HCT116 (cell line): ENCODE results near the gene MOV10L1. TPM values are rescaled to one million over a fixed set of nuclear protein-coding genes. Genes with fewer than 3 reads are reported as not detected.

ENCODE experiments used
- ATAC-seq: fragments of 200-7000 bp; cut with Tn5 transposase; 2 replicates; pipeline ENCODE4 v1.9.1; 2020; ENCODE audit warnings: mild to moderate bottlenecking, moderate library complexity
- BruUV-seq: library from RNA; stranded (reverse); fragments of 400-500 nt; replicated peaks from 2 replicates; lab custom pipeline; 2021; lab: Mats Ljungman, UMichigan
- CTCF ChIA-PET: fragments of 300-600 bp; sonication (Branson Sonifier 250); formaldehyde crosslinking; loops from one replicate; lab custom pipeline; 2021; ENCODE audit warnings: antibody characterized with exemption; lab: Charles Lee
- POLR2A ChIA-PET: fragments of 300-600, 350-600 bp; sonication (Branson Sonifier 250); formaldehyde crosslinking; loops from one replicate; lab custom pipeline; 2021; ENCODE audit warnings: antibody characterized with exemption; lab: Charles Lee
- RAD21 ChIA-PET, 2 experiments: fragments of 300-600 bp; sonication (Branson Sonifier 250); formaldehyde crosslinking; loops; one replicate each; lab custom pipeline; 2023; ENCODE audit warnings: low total read pairs in 2 of 2; ENCODE audit not compliant: uncharacterized antibody in 2 of 2, unreplicated experiment in 2 of 2, low non-redundant PET in 1 of 2; lab: Charles Lee
- DNase-seq: peaks from one replicate; pipeline ENCODE4 v3.0.0-alpha.2; 2010; ENCODE audit warnings: low read depth, low spot score
- H2AFZ ChIP-seq: fragments of 200-600 bp; shearing (Covaris generic), sonication (generic); 2 replicates; pipeline ENCODE4 v1.6.1; 2017; ENCODE audit warnings: low read depth, mixed run types, mixed read lengths, antibody characterized with exemption, low read length; ENCODE audit not compliant: poor library complexity, severe bottlenecking
- H3K27ac ChIP-seq: 2 replicates; pipeline ENCODE4 v1.5.1; 2012; ENCODE audit warnings: low read depth, low read length
- H3K27me3 ChIP-seq: fragments of 200-600 bp; sonication (generic); 2 replicates; pipeline ENCODE4 v1.6.1; 2016; ENCODE audit warnings: mixed run types, low read length, mixed read lengths; ENCODE audit not compliant: insufficient read depth
- H3K36me3 ChIP-seq, 2 experiments: fragments of 200-500 bp in 1 of 2; fragments of 200-600 bp in 1 of 2; sonication (Bioruptor generic) in 1 of 2; sonication (generic) in 1 of 2; 2 replicates each; pipeline versions ENCODE4 v1.5.1 to v1.6.1; 2014 to 2016; ENCODE audit warnings: low read length in 2 of 2, inconsistent platforms in 1 of 2, mixed read lengths in 1 of 2, mixed run types in 1 of 2; ENCODE audit not compliant: insufficient read depth in 2 of 2, control insufficient read depth in 1 of 2
- H3K4me1 ChIP-seq, 2 experiments: fragments of 200-600 bp in 1 of 2; sonication (generic) in 1 of 2; 2 replicates each; pipeline versions ENCODE4 v1.5.1 to v1.6.1; 2012 to 2017; ENCODE audit warnings: low read length in 2 of 2, inconsistent platforms in 1 of 2, mild to moderate bottlenecking in 1 of 2, mixed read lengths in 1 of 2, mixed run types in 1 of 2, moderate library complexity in 1 of 2; ENCODE audit not compliant: insufficient read depth in 2 of 2, control insufficient read depth in 1 of 2
- H3K4me2 ChIP-seq: fragments of 200-600 bp; sonication (generic); 2 replicates; pipeline ENCODE4 v1.6.1; 2017; ENCODE audit warnings: mixed run types, low read length, mixed read lengths
- H3K4me3 ChIP-seq, 2 experiments: fragments of 200-600 bp in 1 of 2; sonication (generic) in 1 of 2; replicated peaks in 1 of 2; 2 replicates each; pipeline ENCODE4 v1.5.1; 2011 to 2016; ENCODE audit warnings: low read length in 2 of 2, control low read depth in 1 of 2, low read depth in 1 of 2, mild to moderate bottlenecking in 1 of 2, mixed read lengths in 1 of 2, mixed run types in 1 of 2
- H3K79me2 ChIP-seq: fragments of 200-600 bp; sonication (generic); 2 replicates; pipeline ENCODE4 v1.6.1; 2017; ENCODE audit warnings: mild to moderate bottlenecking, mixed run types, low read length, moderate library complexity, mixed read lengths; ENCODE audit not compliant: insufficient read depth
- H3K9ac ChIP-seq: fragments of 200-600 bp; sonication (generic); 2 replicates; pipeline ENCODE4 v1.6.1; 2016; ENCODE audit warnings: low read length, mixed read lengths
- H3K9me2 ChIP-seq: fragments of 200-600 bp; sonication (generic), shearing (Covaris generic); 2 replicates; pipeline ENCODE4 v1.6.1; 2017; ENCODE audit warnings: mixed run types, mild to moderate bottlenecking, moderate library complexity; ENCODE audit not compliant: insufficient read depth
- H3K9me3 ChIP-seq, 2 experiments: fragments of 200-500 bp in 1 of 2; fragments of 200-600 bp in 1 of 2; sonication (Bioruptor generic) in 1 of 2; sonication (generic) in 1 of 2; 2 replicates each; pipeline ENCODE4 v1.6.1; 2014 to 2017; ENCODE audit warnings: low read length in 2 of 2, mixed read lengths in 2 of 2, inconsistent platforms in 1 of 2, low read depth in 1 of 2, mild to moderate bottlenecking in 1 of 2, mixed run types in 1 of 2, moderate library complexity in 1 of 2; ENCODE audit not compliant: control insufficient read depth in 1 of 2, insufficient read depth in 1 of 2
- H4K20me1 ChIP-seq: fragments of 200-600 bp; sonication (generic), shearing (Covaris generic); 2 replicates; pipeline ENCODE4 v1.6.1; 2017; ENCODE audit warnings: mixed run types, mild to moderate bottlenecking, moderate library complexity; ENCODE audit not compliant: insufficient read depth
- CTCF ChIP-seq, 3 experiments: fragments of 200-600 bp in 1 of 3; sonication (generic) in 1 of 3; IDR thresholded peaks in 2 of 3; conservative IDR thresholded peaks in 1 of 3; 2 replicates each; pipeline ENCODE4 v1.5.1; 2012 to 2017; ENCODE audit warnings: low read depth in 2 of 3, low read length in 2 of 3, antibody characterized with exemption in 1 of 3, borderline replicate concordance in 1 of 3, control low read depth in 1 of 3, mild to moderate bottlenecking in 1 of 3, mixed read lengths in 1 of 3, mixed run types in 1 of 3, moderate library complexity in 1 of 3; ENCODE audit not compliant: insufficient read depth in 1 of 3
- EZH2 ChIP-seq: fragments of 200-600 bp; sonication (generic); IDR thresholded peaks from 2 replicates; pipeline ENCODE4 v1.6.1; 2017; ENCODE audit warnings: antibody characterized with exemption, mixed run types
- EZH2phosphoT487 ChIP-seq: fragments of 200-600 bp; IDR thresholded peaks from 2 replicates; pipeline ENCODE4 v1.6.1; 2018; ENCODE audit warnings: antibody characterized with exemption, borderline replicate concordance
- RAD21 ChIP-seq: IDR thresholded peaks from 2 replicates; pipeline ENCODE4 v1.6.1; 2012; ENCODE audit warnings: low read depth, mild to moderate bottlenecking
- intact Hi-C: fragments of 100-400 bp; cut with micrococcal nuclease; formaldehyde crosslinking; loops from 2 replicates; pipeline ENCODE4 v1.10.0; 2022
- total RNA-seq: library from RNA; stranded (reverse); gene quantifications from one replicate; pipeline ENCODE4 v1.2.1, GENCODE V29; 2021; ENCODE audit not compliant: unreplicated experiment
- TF ChIP-seq, protein P1 (sequence below): IDR thresholded peaks from 2 replicates; pipeline ENCODE4 v1.6.1; 2012; ENCODE audit warnings: low read depth

MOV10L1 gene
- total RNA-seq, 1 experiment from 2014 or later: not detected

GRCh38 chr22:50058906-50059880 lies 30.6 kb upstream of the MOV10L1 start:
- RAD21 ChIA-PET: interaction anchor here in 1 of 2 experiments (0.8 kb wide), 1 partner anchor 79 kb away, joined by 3 read pairs; no protein-coding TSS in a partner anchor
- Histone ChIP-seq H3K4me1 (no peaks in the 10 kb centered on the region), H4K20me1 (no peaks in the 10 kb centered on the region), H3K36me3 (no peaks in the 10 kb centered on the region), H3K9me2 (no peaks in the 10 kb centered on the region)
- CTCF ChIA-PET: no interaction called here
- peak; percentile 79 for ATAC-seq
- TF ChIP-seq EZH2phosphoT487 (no peak), CTCF (IDR thresholded peaks at IDR 0.05 in 2 of 3, conservative IDR thresholded peaks at IDR 0.05 in 1 of 3; ENCODE audit: borderline replicate concordance in 1 of 3, insufficient read depth in 1 of 3, low read depth in 2 of 3, low read length in 2 of 3) (0 out of 6 replicates have a peak, but pooled peaks of 1 of the 3 experiments have one; percentile 11), RAD21 (no peak), EZH2 (no peak)
- TF ChIP-seq, protein P1, sequence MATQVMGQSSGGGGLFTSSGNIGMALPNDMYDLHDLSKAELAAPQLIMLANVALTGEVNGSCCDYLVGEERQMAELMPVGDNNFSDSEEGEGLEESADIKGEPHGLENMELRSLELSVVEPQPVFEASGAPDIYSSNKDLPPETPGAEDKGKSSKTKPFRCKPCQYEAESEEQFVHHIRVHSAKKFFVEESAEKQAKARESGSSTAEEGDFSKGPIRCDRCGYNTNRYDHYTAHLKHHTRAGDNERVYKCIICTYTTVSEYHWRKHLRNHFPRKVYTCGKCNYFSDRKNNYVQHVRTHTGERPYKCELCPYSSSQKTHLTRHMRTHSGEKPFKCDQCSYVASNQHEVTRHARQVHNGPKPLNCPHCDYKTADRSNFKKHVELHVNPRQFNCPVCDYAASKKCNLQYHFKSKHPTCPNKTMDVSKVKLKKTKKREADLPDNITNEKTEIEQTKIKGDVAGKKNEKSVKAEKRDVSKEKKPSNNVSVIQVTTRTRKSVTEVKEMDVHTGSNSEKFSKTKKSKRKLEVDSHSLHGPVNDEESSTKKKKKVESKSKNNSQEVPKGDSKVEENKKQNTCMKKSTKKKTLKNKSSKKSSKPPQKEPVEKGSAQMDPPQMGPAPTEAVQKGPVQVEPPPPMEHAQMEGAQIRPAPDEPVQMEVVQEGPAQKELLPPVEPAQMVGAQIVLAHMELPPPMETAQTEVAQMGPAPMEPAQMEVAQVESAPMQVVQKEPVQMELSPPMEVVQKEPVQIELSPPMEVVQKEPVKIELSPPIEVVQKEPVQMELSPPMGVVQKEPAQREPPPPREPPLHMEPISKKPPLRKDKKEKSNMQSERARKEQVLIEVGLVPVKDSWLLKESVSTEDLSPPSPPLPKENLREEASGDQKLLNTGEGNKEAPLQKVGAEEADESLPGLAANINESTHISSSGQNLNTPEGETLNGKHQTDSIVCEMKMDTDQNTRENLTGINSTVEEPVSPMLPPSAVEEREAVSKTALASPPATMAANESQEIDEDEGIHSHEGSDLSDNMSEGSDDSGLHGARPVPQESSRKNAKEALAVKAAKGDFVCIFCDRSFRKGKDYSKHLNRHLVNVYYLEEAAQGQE: no peak
- TF ChIP-seq, all 23 proteins: peak for 1
- DNase-seq: no peak
- no TSS peak for BruUV-seq
- POLR2A ChIA-PET: no interaction called here
- Histone ChIP-seq H3K79me2 (no peaks in the 10 kb centered on the region), H3K4me2 (no peak overlapping the region), H3K9me3 (no peaks in the 10 kb centered on the region), H2AFZ (no peak overlapping the region), H3K4me3 (no peak overlapping the region), H3K27ac (no peak overlapping the region), H3K27me3 (no peaks in the 10 kb centered on the region), H3K9ac (no peak overlapping the region)
- intact Hi-C loops: no loop called here
